Stimulated activated CD8-positive, alpha-beta memory T cell treated with anti-CD3 and anti-CD28 coated beads, Interleukin-7, amount 100 ng/mL, for 24 hours (primary cell): Measurements from ENCODE around the gene SLC24A4.

ENCODE experiments used
- DNase-seq: peaks from one replicate; pipeline ENCODE4 v3.0.0-alpha.2; 2020; ENCODE audit warnings: low read depth

Gene SLC24A4

DNA sequence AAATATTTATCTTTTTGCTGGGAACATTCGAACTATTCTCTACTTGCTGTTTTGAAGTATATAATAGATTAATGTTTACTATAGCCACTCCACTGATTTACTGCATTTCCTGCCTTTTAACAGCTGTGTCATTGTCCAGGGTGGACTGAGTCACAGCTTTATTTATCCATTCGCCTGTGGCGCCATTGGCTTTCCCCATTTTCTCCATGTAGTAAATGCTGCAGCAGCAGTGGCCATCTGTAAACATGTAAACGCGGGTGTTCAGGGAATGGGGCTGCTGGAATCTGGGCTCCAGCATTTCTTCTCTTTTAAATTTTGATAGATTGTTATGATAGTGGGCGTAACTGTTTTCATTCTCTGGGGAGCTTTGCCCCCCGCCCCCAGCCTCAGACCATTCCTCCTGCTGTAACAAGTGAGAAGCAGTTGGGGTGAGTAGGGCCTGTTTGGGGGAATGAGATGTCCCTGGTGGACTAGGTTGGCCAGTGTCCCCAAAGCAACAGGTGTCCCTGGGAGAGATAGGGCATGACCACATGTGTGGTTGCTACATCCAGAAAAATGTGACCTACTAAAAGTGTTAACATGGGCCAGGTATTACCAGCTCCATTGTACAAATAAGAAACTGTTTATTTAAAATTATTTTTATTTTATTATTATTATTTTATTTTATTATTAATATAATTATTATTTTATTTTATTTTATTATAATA lies 223.5 kb downstream of the SLC24A4 start:
- DNase-seq, result no peak

DNA sequence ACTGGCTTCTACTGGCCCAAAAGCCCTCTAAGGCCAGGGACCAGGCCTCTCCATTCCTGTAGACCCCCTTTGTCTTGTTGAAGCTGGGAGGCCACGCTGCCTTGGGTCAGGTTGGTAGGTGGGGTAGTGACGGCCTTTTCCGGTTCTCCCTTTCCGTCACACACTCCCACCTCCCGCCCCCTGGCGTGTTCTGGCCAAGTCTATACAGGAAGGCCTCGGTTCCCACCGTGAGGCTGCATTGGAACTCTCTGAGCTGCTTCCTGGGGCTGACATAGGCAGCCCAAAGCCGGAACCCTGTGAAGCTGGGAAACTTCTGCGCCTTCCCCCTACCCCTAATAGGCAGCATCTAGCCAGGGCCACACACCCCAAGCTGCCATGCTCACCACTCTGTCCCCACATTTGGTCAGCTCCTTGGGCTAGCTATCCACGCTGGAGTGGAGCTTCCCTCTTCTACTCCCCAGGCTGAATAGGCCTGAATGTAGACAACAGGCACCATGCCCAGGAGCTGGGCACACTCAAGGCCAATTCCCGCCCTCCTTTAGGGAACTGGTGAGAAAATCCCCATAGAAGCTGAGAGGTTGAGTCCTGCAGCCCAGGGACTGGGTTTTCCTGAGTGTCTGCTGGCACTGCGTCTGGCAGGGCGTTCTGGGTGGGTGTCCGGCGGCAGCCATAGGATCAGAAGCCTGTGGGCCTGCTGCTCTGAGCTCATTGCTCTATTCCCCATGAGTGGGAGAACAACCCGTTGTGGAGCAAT lies 226.3 kb downstream of the SLC24A4 start:
- no peak for DNase-seq

DNA sequence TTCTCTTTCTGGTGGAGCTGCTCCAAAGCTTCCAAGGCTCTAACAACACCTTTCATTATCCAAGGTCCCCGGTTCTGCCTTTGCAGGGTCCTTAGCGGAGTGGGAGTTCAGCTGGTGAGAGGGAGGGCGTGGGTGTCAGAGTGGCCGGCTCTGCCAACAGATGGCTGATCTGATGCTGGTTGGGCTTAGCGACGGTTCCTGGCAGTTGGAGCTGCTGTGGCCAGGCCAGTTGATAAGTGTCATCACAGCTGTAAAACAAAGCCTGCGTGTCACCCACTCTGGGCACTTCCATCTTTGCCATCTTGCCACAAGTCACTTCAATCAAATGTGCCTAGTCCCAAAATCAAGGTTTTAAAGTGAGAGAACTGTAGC lies 226.9 kb downstream of the SLC24A4 start:
- DNase-seq, result no peak
